GM12878 (cell line): ENCODE results near the gene SLC5A11. TPM values are rescaled to one million over a fixed set of nuclear protein-coding genes. Genes with fewer than 3 reads are reported as not detected.

Experiments
- ATAC-seq: fragments of 200-7000 bp; cut with Tn5 transposase; 3 replicates; pipeline ENCODE4 v1.9.1; 2020; ENCODE audit warnings: mild to moderate bottlenecking, moderate library complexity
- BruUV-seq: library from RNA; stranded (reverse); fragments of 400-500 nt; replicated peaks from 2 replicates; lab custom pipeline; 2021; lab: Mats Ljungman, UMichigan
- CTCF ChIA-PET: fragments of 300-600 bp; sonication (Branson Sonifier 250); formaldehyde crosslinking; extraction: SDS; loops from one replicate; lab custom pipeline; 2021; ENCODE audit warnings: inconsistent platforms; lab: Yijun Ruan, JAX
- POLR2A ChIA-PET: fragments of 350-600 bp; formaldehyde crosslinking; extraction: SDS; loops from one replicate; lab custom pipeline; 2021; ENCODE audit warnings: inconsistent platforms; lab: Charles Lee
- RAD21 ChIA-PET: fragments of 300-600 bp; sonication (Branson Sonifier 250); formaldehyde crosslinking; loops from one replicate; lab custom pipeline; 2023; ENCODE audit warnings: antibody characterized with exemption; ENCODE audit not compliant: unreplicated experiment; lab: Charles Lee
- SMC1A ChIA-PET: fragments of 300-600 bp; sonication (Branson Sonifier 250); formaldehyde crosslinking; loops from one replicate; lab custom pipeline; 2023; ENCODE audit not compliant: unreplicated experiment, uncharacterized antibody; lab: Charles Lee
- DNase-seq: peaks from one replicate; pipeline ENCODE4 v3.0.0-alpha.2; 2011; ENCODE audit warnings: low read depth, low spot score
- FAIRE-seq: peaks from 3 replicates; lab custom pipeline; 2011; peaks lifted over from hg19 to GRCh38; lab: Jason Lieb, UNC
- H2AFZ ChIP-seq: 2 replicates; pipeline ENCODE4 v1.6.0; 2011; ENCODE audit warnings: low read depth, low read length, control low read depth; ENCODE audit not compliant: control insufficient read depth
- H3K27ac ChIP-seq: 2 replicates; pipeline ENCODE4 v1.5.1; 2011; ENCODE audit warnings: control low read depth; ENCODE audit not compliant: control insufficient read depth, insufficient read depth
- H3K27me3 ChIP-seq, 2 experiments: replicated peaks in 1 of 2; 2 replicates each; pipeline versions ENCODE4 v1.6.0 to v1.6.1; 2011; ENCODE audit warnings: low read length in 1 of 2; ENCODE audit not compliant: control insufficient read depth in 2 of 2, insufficient read depth in 2 of 2
- H3K36me3 ChIP-seq, 2 experiments: 2 replicates each; pipeline ENCODE4 v1.5.1; 2011; ENCODE audit warnings: low read length in 1 of 2; ENCODE audit not compliant: control insufficient read depth in 2 of 2, insufficient read depth in 2 of 2
- H3K4me1 ChIP-seq: 2 replicates; pipeline ENCODE4 v1.6.1; 2011; ENCODE audit warnings: mild to moderate bottlenecking, low read length, moderate library complexity, mixed read lengths; ENCODE audit not compliant: control insufficient read depth, insufficient read depth
- H3K4me2 ChIP-seq: 2 replicates; pipeline ENCODE4 v1.6.0; 2011; ENCODE audit warnings: control low read depth; ENCODE audit not compliant: control insufficient read depth, insufficient read depth
- H3K4me3 ChIP-seq: fragments of 200-600 bp; sonication (generic); 2 replicates; pipeline ENCODE4 v1.5.1; 2016
- H3K79me2 ChIP-seq: 2 replicates; pipeline ENCODE4 v1.6.0; 2011; ENCODE audit warnings: low read length; ENCODE audit not compliant: control insufficient read depth, insufficient read depth
- H3K9ac ChIP-seq: 2 replicates; pipeline ENCODE4 v1.8.0; 2011; ENCODE audit warnings: low read length, control low read depth, mixed read lengths; ENCODE audit not compliant: control insufficient read depth, insufficient read depth
- H3K9me3 ChIP-seq: replicated peaks from 3 replicates; pipeline ENCODE4 v1.5.1; 2011; ENCODE audit warnings: mild to moderate bottlenecking, low read length; ENCODE audit not compliant: control insufficient read depth, insufficient read depth
- H4K20me1 ChIP-seq: 2 replicates; pipeline ENCODE4 v1.6.0; 2011; ENCODE audit not compliant: control insufficient read depth, insufficient read depth
- ESRRA ChIP-seq: IDR thresholded peaks from 2 replicates; pipeline ENCODE4 v1.6.1; 2012; ENCODE audit warnings: mild to moderate bottlenecking, low read length, improper control_type of control experiment
- FOXM1 ChIP-seq: IDR thresholded peaks from 2 replicates; pipeline ENCODE4 v1.6.1; 2012; ENCODE audit warnings: low read depth, mild to moderate bottlenecking, inconsistent platforms, low read length, moderate library complexity
- IRF4 ChIP-seq: IDR thresholded peaks from 2 replicates; pipeline ENCODE4 v1.6.1; 2011; ENCODE audit warnings: low read depth, low read length
- RB1 ChIP-seq: fragments of 450-650 bp; formaldehyde crosslinking; IDR thresholded peaks from 2 replicates; pipeline ENCODE4 v1.6.1; 2017; ENCODE audit warnings: mild to moderate bottlenecking, borderline replicate concordance
- SREBF2 ChIP-seq: IDR thresholded peaks from 2 replicates; pipeline ENCODE4 v1.6.1; 2012; ENCODE audit warnings: mild to moderate bottlenecking, low read length
- WGBS: methylation state at CpG from one replicate; pipeline ENCODE4 v1.1.6; 2016; ENCODE audit warnings: low lambda C conversion rate; ENCODE audit not compliant: insufficient replicate concordance, insufficient coverage; ENCODE audit errors: missing lambda C conversion rate; 5-methylcytosine and 5-hydroxymethylcytosine counted together
- in situ Hi-C: fragments of 300-500 bp; cut with MboI; formaldehyde crosslinking; loops from 9 replicates; pipeline ENCODE4 v1.14.3; 2018; ENCODE audit warnings: mixed read lengths
- intact Hi-C: fragments of 100-400 bp; cut with micrococcal nuclease; formaldehyde crosslinking; loops from one replicate; pipeline ENCODE4 v1.14.2; 2022; ENCODE audit not compliant: unreplicated experiment
- polyA plus RNA-seq, 11 experiments: library from polyadenylated mRNA; depleted of rRNA in 4 of 11; unstranded in 6 of 11; stranded (reverse) in 5 of 11; fragments of >200 nt; fragmentation: Nextera tagmentation in 4 of 11; fragmentation: Illumina TruSeq in 1 of 11; extraction: Ambion mirVana in 4 of 11; extraction: Trizol in 1 of 11; gene quantifications; 1 replicate in 1 of 11; 2 replicates in 10 of 11; pipeline versions ENCODE4 v1.2.1 to v1.2.3, GENCODE V29; 2011 to 2016; ENCODE audit warnings: inconsistent platforms in 2 of 11, missing spikeins in 2 of 11, low read depth in 1 of 11
- total RNA-seq, 4 experiments: library from RNA; depleted of rRNA in 3 of 4; stranded (reverse); fragments of >200 nt in 3 of 4; fragmentation: Illumina TruSeq in 1 of 4; extraction: Trizol in 1 of 4; gene quantifications; 2 replicates each; pipeline versions ENCODE4 v1.2.1 to v1.2.3, GENCODE V29; 2013 to 2021
- TF ChIP-seq, protein P1 (sequence below): fragments of 450-650 bp; IDR thresholded peaks from 2 replicates; pipeline ENCODE4 v1.6.1; 2017; ENCODE audit warnings: low read depth, mild to moderate bottlenecking, moderate library complexity
- TF ChIP-seq, protein P2 (sequence below): IDR thresholded peaks from 2 replicates; pipeline ENCODE4 v1.6.1; 2011; ENCODE audit warnings: borderline replicate concordance, low read depth, mild to moderate bottlenecking, moderate library complexity, low read length; ENCODE audit not compliant: insufficient read depth, poor library complexity, severe bottlenecking
- TF ChIP-seq, protein P3 (sequence below): fragments of 450-650 bp; IDR thresholded peaks from 2 replicates; pipeline ENCODE4 v1.6.1; 2017; ENCODE audit warnings: mild to moderate bottlenecking, moderate library complexity
- TF ChIP-seq, protein P4 (sequence below): fragments of 450-650 bp; conservative IDR thresholded peaks from 2 replicates; pipeline ENCODE4 v1.6.1; 2017; ENCODE audit warnings: mild to moderate bottlenecking, moderate library complexity

Gene SLC5A11
- total and polyA plus RNA-seq, 10 of the 15 experiments (the other 5 are each of a cell fraction or from before 2014, with no cell fraction given): 0.10 TPM; not detected in 9

DNA sequence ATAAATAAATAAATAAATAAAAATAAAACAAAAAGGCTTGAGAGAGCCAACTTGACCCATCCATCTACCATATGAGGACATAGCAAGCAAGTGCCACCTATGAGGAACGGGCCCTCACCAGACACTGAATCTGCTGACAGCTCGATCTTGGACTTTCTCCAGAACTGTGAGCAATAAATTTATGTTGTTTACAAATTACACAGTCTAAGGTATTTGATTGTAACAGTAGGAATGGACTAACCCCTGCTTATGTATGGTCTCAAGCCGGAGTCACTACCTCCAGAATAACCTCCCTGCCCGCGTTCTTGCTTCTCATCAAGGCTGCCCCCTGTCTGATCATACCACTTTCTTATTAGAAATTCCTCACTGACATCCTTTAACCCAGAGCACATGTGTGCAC is 9.9 kb downstream of the SLC5A11 start:
- no peak for TF ChIP-seq SREBF2
- TF ChIP-seq, protein P1, sequence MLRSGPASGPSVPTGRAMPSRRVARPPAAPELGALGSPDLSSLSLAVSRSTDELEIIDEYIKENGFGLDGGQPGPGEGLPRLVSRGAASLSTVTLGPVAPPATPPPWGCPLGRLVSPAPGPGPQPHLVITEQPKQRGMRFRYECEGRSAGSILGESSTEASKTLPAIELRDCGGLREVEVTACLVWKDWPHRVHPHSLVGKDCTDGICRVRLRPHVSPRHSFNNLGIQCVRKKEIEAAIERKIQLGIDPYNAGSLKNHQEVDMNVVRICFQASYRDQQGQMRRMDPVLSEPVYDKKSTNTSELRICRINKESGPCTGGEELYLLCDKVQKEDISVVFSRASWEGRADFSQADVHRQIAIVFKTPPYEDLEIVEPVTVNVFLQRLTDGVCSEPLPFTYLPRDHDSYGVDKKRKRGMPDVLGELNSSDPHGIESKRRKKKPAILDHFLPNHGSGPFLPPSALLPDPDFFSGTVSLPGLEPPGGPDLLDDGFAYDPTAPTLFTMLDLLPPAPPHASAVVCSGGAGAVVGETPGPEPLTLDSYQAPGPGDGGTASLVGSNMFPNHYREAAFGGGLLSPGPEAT: no peak
- TF ChIP-seq, protein P2, sequence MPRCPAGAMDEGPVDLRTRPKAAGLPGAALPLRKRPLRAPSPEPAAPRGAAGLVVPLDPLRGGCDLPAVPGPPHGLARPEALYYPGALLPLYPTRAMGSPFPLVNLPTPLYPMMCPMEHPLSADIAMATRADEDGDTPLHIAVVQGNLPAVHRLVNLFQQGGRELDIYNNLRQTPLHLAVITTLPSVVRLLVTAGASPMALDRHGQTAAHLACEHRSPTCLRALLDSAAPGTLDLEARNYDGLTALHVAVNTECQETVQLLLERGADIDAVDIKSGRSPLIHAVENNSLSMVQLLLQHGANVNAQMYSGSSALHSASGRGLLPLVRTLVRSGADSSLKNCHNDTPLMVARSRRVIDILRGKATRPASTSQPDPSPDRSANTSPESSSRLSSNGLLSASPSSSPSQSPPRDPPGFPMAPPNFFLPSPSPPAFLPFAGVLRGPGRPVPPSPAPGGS: no peak
- TF ChIP-seq ESRRA: no peak
- no peak for TF ChIP-seq FOXM1
- TF ChIP-seq, protein P3, sequence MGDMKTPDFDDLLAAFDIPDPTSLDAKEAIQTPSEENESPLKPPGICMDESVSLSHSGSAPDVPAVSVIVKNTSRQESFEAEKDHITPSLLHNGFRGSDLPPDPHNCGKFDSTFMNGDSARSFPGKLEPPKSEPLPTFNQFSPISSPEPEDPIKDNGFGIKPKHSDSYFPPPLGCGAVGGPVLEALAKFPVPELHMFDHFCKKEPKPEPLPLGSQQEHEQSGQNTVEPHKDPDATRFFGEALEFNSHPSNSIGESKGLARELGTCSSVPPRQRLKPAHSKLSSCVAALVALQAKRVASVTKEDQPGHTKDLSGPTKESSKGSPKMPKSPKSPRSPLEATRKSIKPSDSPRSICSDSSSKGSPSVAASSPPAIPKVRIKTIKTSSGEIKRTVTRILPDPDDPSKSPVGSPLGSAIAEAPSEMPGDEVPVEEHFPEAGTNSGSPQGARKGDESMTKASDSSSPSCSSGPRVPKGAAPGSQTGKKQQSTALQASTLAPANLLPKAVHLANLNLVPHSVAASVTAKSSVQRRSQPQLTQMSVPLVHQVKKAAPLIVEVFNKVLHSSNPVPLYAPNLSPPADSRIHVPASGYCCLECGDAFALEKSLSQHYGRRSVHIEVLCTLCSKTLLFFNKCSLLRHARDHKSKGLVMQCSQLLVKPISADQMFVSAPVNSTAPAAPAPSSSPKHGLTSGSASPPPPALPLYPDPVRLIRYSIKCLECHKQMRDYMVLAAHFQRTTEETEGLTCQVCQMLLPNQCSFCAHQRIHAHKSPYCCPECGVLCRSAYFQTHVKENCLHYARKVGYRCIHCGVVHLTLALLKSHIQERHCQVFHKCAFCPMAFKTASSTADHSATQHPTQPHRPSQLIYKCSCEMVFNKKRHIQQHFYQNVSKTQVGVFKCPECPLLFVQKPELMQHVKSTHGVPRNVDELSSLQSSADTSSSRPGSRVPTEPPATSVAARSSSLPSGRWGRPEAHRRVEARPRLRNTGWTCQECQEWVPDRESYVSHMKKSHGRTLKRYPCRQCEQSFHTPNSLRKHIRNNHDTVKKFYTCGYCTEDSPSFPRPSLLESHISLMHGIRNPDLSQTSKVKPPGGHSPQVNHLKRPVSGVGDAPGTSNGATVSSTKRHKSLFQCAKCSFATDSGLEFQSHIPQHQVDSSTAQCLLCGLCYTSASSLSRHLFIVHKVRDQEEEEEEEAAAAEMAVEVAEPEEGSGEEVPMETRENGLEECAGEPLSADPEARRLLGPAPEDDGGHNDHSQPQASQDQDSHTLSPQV: no peak
- TF ChIP-seq, protein P4, sequence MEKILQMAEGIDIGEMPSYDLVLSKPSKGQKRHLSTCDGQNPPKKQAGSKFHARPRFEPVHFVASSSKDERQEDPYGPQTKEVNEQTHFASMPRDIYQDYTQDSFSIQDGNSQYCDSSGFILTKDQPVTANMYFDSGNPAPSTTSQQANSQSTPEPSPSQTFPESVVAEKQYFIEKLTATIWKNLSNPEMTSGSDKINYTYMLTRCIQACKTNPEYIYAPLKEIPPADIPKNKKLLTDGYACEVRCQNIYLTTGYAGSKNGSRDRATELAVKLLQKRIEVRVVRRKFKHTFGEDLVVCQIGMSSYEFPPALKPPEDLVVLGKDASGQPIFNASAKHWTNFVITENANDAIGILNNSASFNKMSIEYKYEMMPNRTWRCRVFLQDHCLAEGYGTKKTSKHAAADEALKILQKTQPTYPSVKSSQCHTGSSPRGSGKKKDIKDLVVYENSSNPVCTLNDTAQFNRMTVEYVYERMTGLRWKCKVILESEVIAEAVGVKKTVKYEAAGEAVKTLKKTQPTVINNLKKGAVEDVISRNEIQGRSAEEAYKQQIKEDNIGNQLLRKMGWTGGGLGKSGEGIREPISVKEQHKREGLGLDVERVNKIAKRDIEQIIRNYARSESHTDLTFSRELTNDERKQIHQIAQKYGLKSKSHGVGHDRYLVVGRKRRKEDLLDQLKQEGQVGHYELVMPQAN: no peak
- no peak for TF ChIP-seq RB1
- no peak for TF ChIP-seq IRF4
- H3K4me3 ChIP-seq: no peak overlapping the region
- RAD21 ChIA-PET: no interaction called here
- in situ Hi-C loops (no loop called here), intact Hi-C loops (no loop called here)
- H3K79me2 ChIP-seq: no peaks in the 10 kb centered on the region
- H3K27me3 ChIP-seq: no peaks in the 10 kb centered on the region
- H3K36me3 ChIP-seq: no peaks in the 10 kb centered on the region
- H3K27ac ChIP-seq: no peak overlapping the region
- H3K9ac ChIP-seq: no peak overlapping the region
- no TSS peak for BruUV-seq
- POLR2A ChIA-PET: no interaction called here
- H3K9me3 ChIP-seq: no peaks in the 10 kb centered on the region
- ATAC-seq (no peak), FAIRE-seq (no peak), DNase-seq (no peak)
- 48% methylated on average over 5 of the region's 5 CpGs for WGBS
- CTCF ChIA-PET: no interaction called here
- no peaks in the 10 kb centered on the region for H3K4me1 ChIP-seq
- SMC1A ChIA-PET: interaction anchor here (0.6 kb wide), 1 partner anchor 785 kb away, joined by 3 read pairs; no protein-coding TSS in a partner anchor
- H3K4me2 ChIP-seq: no peak overlapping the region
- no peak overlapping the region for H2AFZ ChIP-seq
- no peaks in the 10 kb centered on the region for H4K20me1 ChIP-seq
